Measurements from ENCODE around the gene SPACA6.

The SPACA6 gene

DNA sequence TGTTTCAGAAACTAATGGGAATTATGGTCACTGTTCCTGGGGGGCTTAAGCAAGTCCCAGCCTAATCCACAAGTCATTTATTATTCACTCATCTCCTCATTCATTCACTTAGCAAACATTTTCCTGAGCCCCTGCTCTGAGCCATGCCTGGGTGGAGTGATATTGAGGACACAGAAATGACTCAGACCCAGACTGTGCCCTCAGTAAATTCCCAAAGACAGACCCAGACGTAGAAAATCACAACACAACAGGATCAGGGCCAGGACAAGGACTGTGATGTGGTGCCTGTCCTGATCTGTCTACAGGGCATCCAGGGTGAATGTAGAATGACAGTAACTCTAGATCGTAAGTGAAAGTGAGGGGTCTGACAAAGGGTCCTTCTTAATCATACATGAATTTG lies 7.0 kb upstream of the SPACA6 start:
- TF ChIP-seq, protein P1, sequence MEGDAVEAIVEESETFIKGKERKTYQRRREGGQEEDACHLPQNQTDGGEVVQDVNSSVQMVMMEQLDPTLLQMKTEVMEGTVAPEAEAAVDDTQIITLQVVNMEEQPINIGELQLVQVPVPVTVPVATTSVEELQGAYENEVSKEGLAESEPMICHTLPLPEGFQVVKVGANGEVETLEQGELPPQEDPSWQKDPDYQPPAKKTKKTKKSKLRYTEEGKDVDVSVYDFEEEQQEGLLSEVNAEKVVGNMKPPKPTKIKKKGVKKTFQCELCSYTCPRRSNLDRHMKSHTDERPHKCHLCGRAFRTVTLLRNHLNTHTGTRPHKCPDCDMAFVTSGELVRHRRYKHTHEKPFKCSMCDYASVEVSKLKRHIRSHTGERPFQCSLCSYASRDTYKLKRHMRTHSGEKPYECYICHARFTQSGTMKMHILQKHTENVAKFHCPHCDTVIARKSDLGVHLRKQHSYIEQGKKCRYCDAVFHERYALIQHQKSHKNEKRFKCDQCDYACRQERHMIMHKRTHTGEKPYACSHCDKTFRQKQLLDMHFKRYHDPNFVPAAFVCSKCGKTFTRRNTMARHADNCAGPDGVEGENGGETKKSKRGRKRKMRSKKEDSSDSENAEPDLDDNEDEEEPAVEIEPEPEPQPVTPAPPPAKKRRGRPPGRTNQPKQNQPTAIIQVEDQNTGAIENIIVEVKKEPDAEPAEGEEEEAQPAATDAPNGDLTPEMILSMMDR (IDR thresholded peaks at IDR 0.05) = no peak
- no peak overlapping the region for H3K4me3 Mint-ChIP-seq

DNA sequence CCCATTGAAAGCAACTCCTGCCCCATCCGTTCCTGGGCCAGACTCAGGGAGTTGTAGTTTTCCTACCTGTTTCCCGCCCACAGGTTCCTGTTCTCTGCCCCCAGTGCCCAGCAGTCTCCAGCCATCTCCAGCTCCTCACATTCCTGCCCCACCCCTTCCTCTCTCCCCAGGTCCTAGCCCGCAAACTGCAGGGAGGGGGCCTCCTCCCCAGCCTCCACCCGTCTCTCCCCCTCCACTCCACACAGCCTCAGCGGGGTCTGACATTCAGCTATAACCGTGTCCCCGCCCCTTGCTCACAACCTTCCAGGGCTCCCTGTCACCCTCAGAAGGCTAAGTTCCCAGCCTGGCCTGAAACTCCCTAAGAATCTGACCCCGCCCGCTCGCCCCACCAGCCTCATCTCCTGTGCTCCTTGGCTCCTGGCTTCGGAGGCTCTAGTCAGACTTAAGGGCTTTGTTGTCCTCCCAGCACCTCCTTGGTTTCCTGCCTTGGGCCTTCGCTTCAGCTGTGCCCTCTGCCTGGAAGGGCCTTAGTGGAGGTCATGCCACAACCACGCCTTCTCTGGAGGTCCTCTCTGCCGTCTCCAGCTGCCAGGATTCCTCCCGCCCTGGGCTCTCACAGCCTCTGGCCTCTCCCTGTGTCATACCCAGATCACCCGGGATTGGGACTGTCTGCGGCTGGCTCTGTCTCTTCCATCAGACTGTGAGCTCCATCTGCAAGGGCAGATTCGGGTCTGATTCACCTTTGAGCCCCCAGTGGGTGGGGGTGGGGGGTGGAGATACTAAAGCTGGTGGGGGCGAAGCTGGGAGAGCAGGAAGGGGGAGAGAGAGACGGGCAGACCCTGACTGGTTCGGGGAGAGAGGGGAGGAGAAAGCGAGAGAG lies 5.1 kb upstream of the SPACA6 start:
- Mint-ChIP-seq H3K27me3 (ENCODE audit: low read depth, poor library complexity) (peaks cover 6% of the 10 kb centered on the region), H3K9me3 (peaks cover 9% of the 10 kb centered on the region), H3K27ac (peak overlapping the region; percentile 98), H3K4me3 (peak overlapping the region; percentile 99), H3K36me3 (ENCODE audit: low read depth) (peaks cover 2% of the 10 kb centered on the region), H3K4me1 (peaks cover 51% of the 10 kb centered on the region)
- TF ChIP-seq, protein P1 (IDR thresholded peaks at IDR 0.05) = no peak
- DNase-seq = peak; percentile 67

More for the DNA sequence above, 7.0 kb upstream of the SPACA6 start:
- Mint-ChIP-seq H3K9me3 (peaks cover 9% of the 10 kb centered on the region), H3K36me3 (ENCODE audit: low read depth) (no peaks in the 10 kb centered on the region), H3K27ac (no peak overlapping the region), H3K27me3 (ENCODE audit: low read depth, poor library complexity) (peaks cover 7% of the 10 kb centered on the region), H3K4me1 (peaks cover 33% of the 10 kb centered on the region)
- DNase-seq = no peak

DNA sequence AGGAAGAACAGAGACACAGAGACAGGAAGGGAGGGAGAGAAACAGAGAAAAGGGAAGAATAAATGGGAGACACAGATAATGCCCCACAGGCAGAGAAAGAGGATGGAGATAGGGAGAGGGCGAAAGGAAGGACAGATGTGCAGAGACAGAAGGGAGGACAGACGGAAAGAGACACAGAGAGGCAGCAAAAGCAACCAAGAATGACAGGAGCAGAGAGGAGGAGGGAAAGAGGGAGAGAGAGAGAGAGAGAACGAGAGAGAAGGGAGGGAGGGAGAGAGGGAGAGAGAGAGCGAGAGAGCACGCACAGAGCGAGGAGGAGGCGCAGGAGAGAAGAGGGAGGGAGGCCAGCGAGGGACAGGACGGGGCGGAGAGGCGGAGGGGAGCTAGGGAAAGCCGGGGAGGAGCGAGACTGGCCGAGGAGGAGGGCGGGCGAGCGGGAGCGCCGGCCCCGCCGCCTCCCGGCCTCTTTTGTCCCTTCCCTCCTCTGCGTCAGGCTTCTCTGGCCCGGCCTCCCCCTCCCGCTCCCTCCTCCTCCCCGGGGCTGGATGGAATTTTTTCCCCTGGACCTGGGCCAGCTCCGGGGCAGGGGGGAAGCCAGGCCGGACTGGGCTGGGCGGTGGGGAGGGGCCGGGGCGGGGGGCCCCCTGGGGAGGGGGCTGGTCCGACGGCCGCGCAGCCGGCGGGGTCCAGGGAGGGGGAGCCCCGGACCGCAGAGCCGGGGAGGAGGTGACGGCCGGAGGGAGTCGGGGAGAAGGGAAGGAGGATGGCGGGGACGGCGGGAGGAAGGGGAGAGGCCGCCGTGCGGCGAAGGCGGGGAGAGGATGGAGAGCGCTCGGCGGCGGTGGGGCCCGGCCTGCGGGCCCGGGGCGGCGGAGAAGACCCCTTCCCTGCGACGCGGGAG lies 4.2 kb upstream of the SPACA6 start:
- peak; percentile 77 for DNase-seq

DNA sequence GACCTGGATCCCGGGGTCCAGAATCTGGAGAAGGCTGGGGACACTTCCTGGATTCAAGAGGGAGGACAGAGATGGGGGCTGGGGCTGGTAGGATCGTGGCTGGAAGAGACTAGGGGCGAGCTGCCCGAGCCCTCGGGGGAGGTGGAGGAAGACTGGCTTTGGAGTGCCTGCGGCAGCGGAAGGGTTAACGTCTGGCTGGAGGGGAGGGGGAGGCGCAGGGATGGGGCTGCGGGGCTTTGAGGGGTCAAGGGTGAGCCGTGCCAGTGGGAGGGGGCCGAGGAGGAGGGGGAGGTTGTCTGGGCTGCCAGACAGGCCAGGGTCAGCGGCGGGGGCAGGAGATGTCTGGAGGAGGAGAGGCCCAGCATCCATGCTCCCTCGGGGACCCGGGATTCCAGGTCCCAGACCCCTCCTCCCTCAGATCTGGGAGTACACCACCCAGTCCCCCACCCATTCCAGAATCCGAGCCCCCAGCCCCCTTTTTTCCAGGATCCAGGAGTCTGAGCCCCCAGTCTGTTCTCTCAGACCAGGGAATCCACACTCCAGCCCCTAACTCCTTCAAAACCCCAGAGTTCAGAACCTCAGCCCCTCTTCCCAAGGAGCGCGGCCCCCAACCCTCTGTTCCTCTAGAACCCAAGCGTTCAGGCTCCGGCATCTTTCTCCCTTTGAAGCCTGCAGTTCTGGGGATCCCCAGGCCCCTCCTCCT lies 3.2 kb upstream of the SPACA6 start:
- Mint-ChIP-seq H3K27me3 (ENCODE audit: low read depth, poor library complexity) (peaks cover 6% of the 10 kb centered on the region), H3K9me3 (peaks cover under 1% of the 10 kb centered on the region), H3K36me3 (ENCODE audit: low read depth) (peaks cover 21% of the 10 kb centered on the region), H3K27ac (peak overlapping the region; percentile 100), H3K4me3 (peak overlapping the region; percentile 92), H3K4me1 (peaks cover 69% of the 10 kb centered on the region)
- DNase-seq = peak; percentile 89
- TF ChIP-seq, protein P1 (IDR thresholded peaks at IDR 0.05) = no peak

More for the DNA sequence above, 4.2 kb upstream of the SPACA6 start:
- TF ChIP-seq, protein P1 (IDR thresholded peaks at IDR 0.05) = no peak
- H3K9me3 Mint-ChIP-seq = peaks cover 8% of the 10 kb centered on the region
- peaks cover 60% of the 10 kb centered on the region for H3K4me1 Mint-ChIP-seq
- peak overlapping the region; percentile 98 for H3K27ac Mint-ChIP-seq
- peak overlapping the region; percentile 99 for H3K4me3 Mint-ChIP-seq
- H3K27me3 Mint-ChIP-seq (ENCODE audit: low read depth, poor library complexity) = peaks cover 6% of the 10 kb centered on the region
- peaks cover 11% of the 10 kb centered on the region for H3K36me3 Mint-ChIP-seq (ENCODE audit: low read depth)

DNA sequence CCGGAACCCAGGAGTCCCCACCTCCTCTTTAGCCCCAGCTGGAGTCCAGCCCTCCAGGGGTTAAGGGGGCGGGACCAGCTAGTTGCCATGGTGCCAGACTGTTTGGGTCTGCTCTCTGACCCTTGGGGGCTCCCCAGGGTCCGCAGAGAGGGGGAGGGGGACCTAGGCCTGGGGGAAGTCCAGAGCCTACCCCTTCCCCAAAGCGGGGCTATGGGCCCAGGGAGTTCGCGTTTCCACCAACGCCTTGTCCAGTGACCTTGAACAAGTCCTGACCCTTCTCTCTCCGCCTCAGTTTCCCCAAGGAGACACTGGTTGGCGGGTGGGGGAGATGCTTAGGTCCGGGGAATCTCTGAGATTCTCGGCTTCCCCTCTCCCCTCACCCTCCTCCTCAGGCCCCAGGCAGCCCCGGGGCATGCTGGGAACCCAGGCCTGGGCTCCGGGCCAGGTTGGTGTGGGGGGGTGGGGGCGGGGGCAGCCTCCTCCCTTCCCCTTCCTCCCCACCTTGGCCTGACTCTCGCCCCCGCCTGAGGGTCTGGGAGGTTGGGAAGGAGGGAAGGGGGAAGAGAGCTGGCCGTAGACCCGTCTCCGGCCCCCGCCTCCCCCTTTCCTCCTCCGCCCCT lies 2.6 kb upstream of the SPACA6 start:
- Mint-ChIP-seq H3K9me3 (no peaks in the 10 kb centered on the region), H3K27ac (peak overlapping the region; percentile 100), H3K27me3 (ENCODE audit: low read depth, poor library complexity) (peaks cover 6% of the 10 kb centered on the region), H3K36me3 (ENCODE audit: low read depth) (peaks cover 28% of the 10 kb centered on the region), H3K4me3 (peak overlapping the region; percentile 92), H3K4me1 (peaks cover 72% of the 10 kb centered on the region)
- DNase-seq = peak; percentile 89
- TF ChIP-seq, protein P1 (IDR thresholded peaks at IDR 0.05) = no peak

Data from nephron progenitor cell (in vitro differentiated cells).